ENCODE data around the gene KCNJ10.
A peak's percentile ranks its signal among the peaks of the same experiment; 100 is the strongest.

KCNJ10 gene

DNA sequence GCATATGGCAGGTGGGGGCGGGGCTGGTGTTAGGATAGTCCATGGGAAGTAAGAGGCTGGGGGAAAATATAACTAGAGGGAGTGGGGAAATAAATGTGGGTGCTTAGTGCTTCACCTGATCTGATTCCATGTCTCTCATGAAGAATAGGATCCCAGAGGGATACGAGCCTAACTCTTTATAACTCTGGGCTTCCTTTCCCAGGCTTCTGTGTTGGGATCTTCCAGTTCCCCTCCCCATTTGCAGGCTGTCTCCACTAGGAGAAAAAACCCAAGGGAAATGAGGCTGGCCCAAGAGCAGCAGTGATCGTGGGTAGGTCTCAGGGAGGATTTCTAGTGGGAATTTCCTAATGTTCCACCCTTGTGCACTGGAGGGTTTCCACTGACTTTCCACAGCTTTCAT, 13.0 kb upstream of the KCNJ10 start:
- Histone ChIP-seq H4K20me1 (no peaks in the 10 kb centered on the region), H3K4me2 (no peak overlapping the region), H3K4me3 (no peak overlapping the region), H3K4me1 (peaks cover 14 to 22% (median 15%) of the 10 kb centered on the region in 10 experiments; a peak in 18 of 20 replicates), H3K36me3 (peaks cover 0 to 27% (median 14%) of the 10 kb centered on the region in 11 experiments; a peak in 17 of 22 replicates), H3K9ac (no peak overlapping the region), H3K27me3 (no peaks in the 10 kb centered on the region), H3K9me3 (replicated peaks in 1 of 11) (peaks cover 0 to 7% (median 0%) of the 10 kb centered on the region in 11 experiments; a peak in 3 of 22 replicates), H3K27ac (no peak overlapping the region)
- no peak for TF ChIP-seq Cebpa-rat (IDR thresholded peaks at IDR 0.05)

DNA sequence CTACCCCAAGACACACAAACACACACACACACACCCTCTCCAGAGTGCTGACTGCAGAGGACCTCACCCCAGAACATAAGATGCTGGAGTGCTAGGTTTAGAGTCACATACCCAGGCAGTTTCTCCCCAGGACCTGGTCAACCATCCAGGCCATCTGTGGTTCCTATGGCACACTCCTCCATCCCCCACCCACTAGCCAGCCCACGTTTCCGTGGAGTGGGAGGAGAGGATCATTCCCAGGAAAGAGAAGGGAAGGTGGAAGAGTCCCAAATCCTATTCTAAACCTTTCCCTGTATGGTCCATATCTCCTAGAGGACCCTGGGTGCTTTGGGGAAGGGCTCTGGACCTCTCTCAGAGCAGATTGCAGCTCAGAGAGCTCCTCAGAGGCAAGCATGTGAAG, 12.5 kb upstream of the KCNJ10 start:
- no peak for TF ChIP-seq Cebpa-rat (IDR thresholded peaks at IDR 0.05)
- no peaks in the 10 kb centered on the region for H3K27me3 ChIP-seq
- H4K20me1 ChIP-seq, result no peaks in the 10 kb centered on the region
- no peak overlapping the region for H3K27ac ChIP-seq
- peaks cover 0 to 25% (median 12%) of the 10 kb centered on the region in 11 experiments; a peak in 17 of 22 replicates for H3K36me3 ChIP-seq
- H3K4me2 ChIP-seq, result no peak overlapping the region
- no peak overlapping the region for H3K9ac ChIP-seq
- peaks cover 14 to 26% (median 16%) of the 10 kb centered on the region in 10 experiments; a peak in 18 of 20 replicates for H3K4me1 ChIP-seq
- H3K4me3 ChIP-seq, result no peak overlapping the region
- peaks cover 0 to 7% (median 0%) of the 10 kb centered on the region in 11 experiments; a peak in 3 of 22 replicates for H3K9me3 ChIP-seq (replicated peaks in 1 of 11)

- H3K9ac ChIP-seq, result no peak within 1 kb of the TSS
- H3K4me2 ChIP-seq, result peak within 1 kb of the TSS in 8 of 11 experiments; percentile 0 to 51 (median 27); a peak in 15 of 22 replicates
- H3K4me1 ChIP-seq, result peaks cover 14 to 37% (median 20%) of the 10 kb centered on the region in 10 experiments; a peak in 18 of 20 replicates
- peaks cover 0 to 7% (median 0%) of the 10 kb centered on the region in 11 experiments; a peak in 3 of 22 replicates for H3K9me3 ChIP-seq (replicated peaks in 1 of 11)
- no peaks in the 10 kb centered on the region for H3K27me3 ChIP-seq
- H4K20me1 ChIP-seq, result no peaks in the 10 kb centered on the region
- no peak within 1 kb of the TSS for H3K27ac ChIP-seq
- peaks cover 0 to 19% (median 12%) of the 10 kb centered on the region in 11 experiments; a peak in 17 of 22 replicates for H3K36me3 ChIP-seq
- no peak within 1 kb of the TSS for H3K4me3 ChIP-seq
- no peak for TF ChIP-seq Cebpa-rat (IDR thresholded peaks at IDR 0.05)
These were observed 11.4 kb upstream of the KCNJ10 start, which contains the start of gene KCNJ9 for GRCh38 chr1:160081261-160081936. Gene KCNJ9, plus strand, starts transcription at chr1:160081538. Its CDS starts 2,493 bp downstream, at chr1:160084031.

DNA sequence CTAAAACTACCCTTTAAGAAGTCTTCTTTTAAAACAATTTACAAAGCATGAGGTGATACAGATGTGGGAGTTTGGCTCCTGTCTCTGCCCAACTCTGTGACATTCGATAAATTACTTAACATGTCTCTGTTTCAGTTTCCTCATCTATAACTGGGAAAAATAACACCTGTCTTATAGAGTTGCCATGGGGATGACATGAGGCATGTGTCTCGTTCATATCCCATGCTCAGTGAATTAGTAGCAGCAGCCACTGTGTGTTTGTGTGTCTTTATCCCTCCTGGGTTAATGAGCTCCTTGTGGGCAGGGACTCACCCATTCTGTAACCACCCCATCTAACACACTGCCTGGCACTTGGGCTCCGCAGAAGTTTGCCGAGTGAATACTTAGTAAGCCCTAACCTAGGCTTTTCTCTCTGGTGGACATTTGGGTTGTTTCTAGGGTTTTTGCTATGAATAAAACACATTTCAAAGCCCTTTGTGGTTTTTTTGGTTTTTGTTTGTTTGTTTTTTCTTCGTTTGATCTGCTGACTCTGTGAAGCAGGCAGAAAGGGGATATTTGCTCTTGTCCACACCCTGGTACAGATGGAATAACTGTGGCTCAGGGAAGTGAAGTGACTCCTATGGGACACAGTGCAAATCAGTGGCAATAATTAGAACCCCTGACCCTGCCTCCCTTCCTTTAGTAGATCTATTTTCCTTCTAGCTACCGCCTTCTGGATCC, 10.6 kb upstream of the KCNJ10 start:
- H3K36me3 ChIP-seq, result peaks cover 0 to 19% (median 12%) of the 10 kb centered on the region in 11 experiments; a peak in 17 of 22 replicates
- H4K20me1 ChIP-seq, result no peaks in the 10 kb centered on the region
- peaks cover 14 to 46% (median 22%) of the 10 kb centered on the region in 10 experiments; a peak in 18 of 20 replicates for H3K4me1 ChIP-seq
- no peak overlapping the region for H3K4me3 ChIP-seq
- no peak for TF ChIP-seq Cebpa-rat (IDR thresholded peaks at IDR 0.05)
- H3K27me3 ChIP-seq, result no peaks in the 10 kb centered on the region
- no peak overlapping the region for H3K9ac ChIP-seq
- peak overlapping the region in 8 of 11 experiments; percentile 0 to 51 (median 27); a peak in 12 of 22 replicates for H3K4me2 ChIP-seq
- no peak overlapping the region for H3K27ac ChIP-seq
- peaks cover 0 to 7% (median 0%) of the 10 kb centered on the region in 11 experiments; a peak in 3 of 22 replicates for H3K9me3 ChIP-seq (replicated peaks in 1 of 11)

GRCh38 chr1:160079448-160079847, 9.5 kb upstream of the KCNJ10 start:
- TF ChIP-seq Cebpa-rat (IDR thresholded peaks at IDR 0.05), result no peak
- no peaks in the 10 kb centered on the region for H3K27me3 ChIP-seq
- H3K9me3 ChIP-seq (replicated peaks in 1 of 11), result peaks cover 0 to 7% (median 0%) of the 10 kb centered on the region in 11 experiments; a peak in 3 of 22 replicates

GRCh38 chr1:160078512-160079195, 8.7 kb upstream of the KCNJ10 start:
- Histone ChIP-seq H4K20me1 (no peaks in the 10 kb centered on the region), H3K27ac (no peak overlapping the region), H3K4me3 (no peak overlapping the region), H3K4me1 (peaks cover 14 to 57% (median 22%) of the 10 kb centered on the region in 10 experiments; a peak in 18 of 20 replicates), H3K36me3 (peaks cover 0 to 4% (median under 1%) of the 10 kb centered on the region in 11 experiments; a peak in 9 of 22 replicates), H3K27me3 (no peaks in the 10 kb centered on the region), H3K9me3 (replicated peaks in 1 of 11) (no peaks in the 10 kb centered on the region), H3K4me2 (peak overlapping the region in 2 of 11 experiments; percentile 64; a peak in 4 of 22 replicates), H3K9ac (no peak overlapping the region)
- no peak for TF ChIP-seq Cebpa-rat (IDR thresholded peaks at IDR 0.05)

More at GRCh38 chr1:160079448-160079847, 9.5 kb upstream of the KCNJ10 start:
- no peak overlapping the region for H3K4me3 ChIP-seq
- no peak overlapping the region for H3K27ac ChIP-seq
- no peak overlapping the region for H3K9ac ChIP-seq
- H3K4me2 ChIP-seq, result no peak overlapping the region
- H3K4me1 ChIP-seq, result peaks cover 14 to 57% (median 22%) of the 10 kb centered on the region in 10 experiments; a peak in 18 of 20 replicates
- no peaks in the 10 kb centered on the region for H4K20me1 ChIP-seq
- peaks cover 0 to 12% (median 8%) of the 10 kb centered on the region in 11 experiments; a peak in 17 of 22 replicates for H3K36me3 ChIP-seq

- H3K27ac ChIP-seq, result no peak overlapping the region
- no peaks in the 10 kb centered on the region for H3K9me3 ChIP-seq (replicated peaks in 1 of 11)
- TF ChIP-seq Cebpa-rat (IDR thresholded peaks at IDR 0.05), result no peak
- H3K4me2 ChIP-seq, result peak overlapping the region in 3 of 11 experiments; percentile 5 to 64 (median 64); a peak in 4 of 22 replicates
- no peaks in the 10 kb centered on the region for H4K20me1 ChIP-seq
- no peaks in the 10 kb centered on the region for H3K27me3 ChIP-seq
- H3K4me1 ChIP-seq, result peaks cover 14 to 57% (median 22%) of the 10 kb centered on the region in 10 experiments; a peak in 18 of 20 replicates
- no peak overlapping the region for H3K4me3 ChIP-seq
- H3K36me3 ChIP-seq, result no peaks in the 10 kb centered on the region
- no peak overlapping the region for H3K9ac ChIP-seq
These were observed 7.5 kb upstream of the KCNJ10 start for GRCh38 chr1:160077486-160077885.

- no peak overlapping the region for H3K27ac ChIP-seq
- no peak overlapping the region for H3K4me3 ChIP-seq
- H3K36me3 ChIP-seq, result no peaks in the 10 kb centered on the region
- peaks cover 7 to 51% (median 12%) of the 10 kb centered on the region in 10 experiments; a peak in 18 of 20 replicates for H3K4me1 ChIP-seq
- no peaks in the 10 kb centered on the region for H4K20me1 ChIP-seq
- H3K9ac ChIP-seq, result no peak overlapping the region
- peak overlapping the region in 4 of 11 experiments; percentile 31 to 68 (median 41); a peak in 6 of 22 replicates for H3K4me2 ChIP-seq
- TF ChIP-seq Cebpa-rat (IDR thresholded peaks at IDR 0.05), result no peak
- H3K9me3 ChIP-seq (replicated peaks in 1 of 11), result no peaks in the 10 kb centered on the region
- H3K27me3 ChIP-seq, result peaks cover 0 to 2% (median 0%) of the 10 kb centered on the region in 11 experiments; a peak in 4 of 22 replicates
These were observed 6.3 kb upstream of the KCNJ10 start for GRCh38 chr1:160076295-160076694.
